GM12873 (cell line): ENCODE results near the gene OSBP2.

ENCODE experiments used
- CTCF ChIP-seq: IDR thresholded peaks from 2 replicates; pipeline ENCODE4 v1.5.1; 2012; ENCODE audit warnings: low read depth, mild to moderate bottlenecking, moderate library complexity, low read length, control low read depth; ENCODE audit not compliant: insufficient read depth; ENCODE audit errors: missing control alignments

OSBP2 gene

GRCh38 chr22:30695871-30696655 lies 1.4 kb downstream of the OSBP2 start:
- TF ChIP-seq CTCF = no peak

GRCh38 chr22:30697975-30698374 lies 3.3 kb downstream of the OSBP2 start:
- TF ChIP-seq CTCF = no peak

DNA sequence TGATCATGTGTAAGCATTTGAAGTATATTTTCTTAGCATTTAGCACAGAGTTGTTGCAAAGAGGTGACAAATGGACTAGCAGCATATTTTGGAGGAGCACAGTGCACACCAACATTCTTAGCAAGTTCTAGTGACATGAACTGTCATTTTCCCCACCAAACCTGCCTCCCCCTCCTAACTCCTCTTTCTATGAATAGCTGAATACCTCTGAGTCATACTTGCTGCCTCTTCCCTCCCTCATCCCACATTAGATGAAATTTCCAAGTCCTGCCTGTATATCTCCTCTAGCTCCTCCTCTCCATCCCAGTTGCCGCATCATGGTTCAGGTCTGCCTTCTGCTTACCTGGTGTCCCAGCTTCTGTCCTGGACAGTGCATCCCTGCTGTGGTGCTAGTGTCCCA lies 7.2 kb downstream of the OSBP2 start:
- TF ChIP-seq CTCF = no peak

- no peak for TF ChIP-seq CTCF
Observed at GRCh38 chr22:30702856-30703255, 8.2 kb downstream of the OSBP2 start.

DNA sequence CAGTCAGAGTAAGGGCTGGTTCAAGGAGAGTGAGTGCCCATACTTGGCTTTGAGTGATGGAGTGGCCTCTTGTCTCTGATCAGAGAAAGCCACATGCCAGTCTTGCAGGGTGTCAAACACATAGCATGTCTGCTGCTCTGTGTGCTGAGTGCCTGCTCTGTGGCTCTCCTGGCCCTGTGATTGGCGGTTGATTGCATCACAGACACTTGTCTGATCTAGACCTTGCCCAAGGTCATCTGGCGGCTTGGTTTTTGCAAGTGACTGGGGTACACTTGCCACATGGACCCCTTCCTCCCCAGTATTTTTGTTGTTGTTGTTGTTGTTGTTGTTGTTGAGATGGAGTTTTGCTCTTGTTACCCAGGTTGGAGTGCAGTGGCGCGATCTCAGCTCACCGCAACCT lies 10.3 kb downstream of the OSBP2 start:
- no peak for TF ChIP-seq CTCF

- TF ChIP-seq CTCF = no peak
Observed at GRCh38 chr22:30705710-30706651, 11.3 kb downstream of the OSBP2 start.

- TF ChIP-seq CTCF = no peak
Observed at GRCh38 chr22:30712094-30712493, 17.4 kb downstream of the OSBP2 start.
